ENCODE measurements around the gene NT5E.

DNA sequence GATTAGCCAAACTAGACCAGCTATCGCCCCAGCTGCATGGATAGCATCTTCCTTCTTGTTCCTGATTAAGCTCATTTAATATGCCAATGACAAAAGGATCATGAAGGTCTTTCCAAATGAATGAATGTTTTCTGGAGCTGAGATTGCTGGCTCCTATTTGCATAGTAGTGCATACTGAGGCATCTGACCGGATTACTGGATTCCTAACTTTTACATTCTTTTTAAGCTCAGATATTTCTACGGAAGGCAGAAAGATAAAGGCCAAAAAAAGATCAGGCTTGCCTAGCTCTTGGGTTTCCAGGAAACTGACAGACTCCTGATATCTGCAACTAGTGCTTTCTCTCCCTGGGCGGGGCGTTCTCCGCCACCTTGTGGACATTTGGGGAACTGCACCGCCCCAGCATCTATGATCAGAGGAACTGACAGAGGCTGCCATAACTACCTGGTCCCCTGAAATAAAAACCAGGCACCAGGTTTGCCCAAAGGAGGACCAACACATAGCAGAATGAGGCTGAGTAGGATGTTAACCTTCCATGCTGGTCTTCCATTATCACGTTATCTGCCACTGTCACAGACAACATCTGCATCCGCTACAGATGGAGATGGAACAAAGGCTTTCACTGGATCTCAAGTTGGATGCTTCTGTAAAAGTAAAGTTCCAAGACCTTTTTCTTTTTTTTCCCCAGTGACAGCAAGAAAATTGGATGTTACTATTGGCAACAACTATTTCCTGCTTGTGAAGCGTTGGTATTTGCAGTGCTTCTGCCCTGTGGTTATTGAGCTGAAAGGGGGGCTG is 33.2 kb downstream of the NT5E start:
- TF ChIP-seq, protein P1, sequence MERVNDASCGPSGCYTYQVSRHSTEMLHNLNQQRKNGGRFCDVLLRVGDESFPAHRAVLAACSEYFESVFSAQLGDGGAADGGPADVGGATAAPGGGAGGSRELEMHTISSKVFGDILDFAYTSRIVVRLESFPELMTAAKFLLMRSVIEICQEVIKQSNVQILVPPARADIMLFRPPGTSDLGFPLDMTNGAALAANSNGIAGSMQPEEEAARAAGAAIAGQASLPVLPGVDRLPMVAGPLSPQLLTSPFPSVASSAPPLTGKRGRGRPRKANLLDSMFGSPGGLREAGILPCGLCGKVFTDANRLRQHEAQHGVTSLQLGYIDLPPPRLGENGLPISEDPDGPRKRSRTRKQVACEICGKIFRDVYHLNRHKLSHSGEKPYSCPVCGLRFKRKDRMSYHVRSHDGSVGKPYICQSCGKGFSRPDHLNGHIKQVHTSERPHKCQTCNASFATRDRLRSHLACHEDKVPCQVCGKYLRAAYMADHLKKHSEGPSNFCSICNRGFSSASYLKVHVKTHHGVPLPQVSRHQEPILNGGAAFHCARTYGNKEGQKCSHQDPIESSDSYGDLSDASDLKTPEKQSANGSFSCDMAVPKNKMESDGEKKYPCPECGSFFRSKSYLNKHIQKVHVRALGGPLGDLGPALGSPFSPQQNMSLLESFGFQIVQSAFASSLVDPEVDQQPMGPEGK (CRISPR knock-in tag; IDR thresholded peaks at IDR 0.05; ENCODE audit: borderline replicate concordance): no peak
- TF ChIP-seq SNAI2 (CRISPR knock-in tag; IDR thresholded peaks at IDR 0.05): no peak
- no peak for TF ChIP-seq ZFP30 (CRISPR knock-in tag; IDR thresholded peaks at IDR 0.05)
- TF ChIP-seq TCF4 (CRISPR knock-in tag; IDR thresholded peaks at IDR 0.05; ENCODE audit: borderline replicate concordance): no peak
- TF ChIP-seq ZC3H10 (CRISPR knock-in tag; IDR thresholded peaks at IDR 0.05): no peak
- TF ChIP-seq GLIS3 (CRISPR knock-in tag; IDR thresholded peaks at IDR 0.05): no peak
- TF ChIP-seq CSDC2 (CRISPR knock-in tag; IDR thresholded peaks at IDR 0.05): no peak
- TF ChIP-seq, protein P2, sequence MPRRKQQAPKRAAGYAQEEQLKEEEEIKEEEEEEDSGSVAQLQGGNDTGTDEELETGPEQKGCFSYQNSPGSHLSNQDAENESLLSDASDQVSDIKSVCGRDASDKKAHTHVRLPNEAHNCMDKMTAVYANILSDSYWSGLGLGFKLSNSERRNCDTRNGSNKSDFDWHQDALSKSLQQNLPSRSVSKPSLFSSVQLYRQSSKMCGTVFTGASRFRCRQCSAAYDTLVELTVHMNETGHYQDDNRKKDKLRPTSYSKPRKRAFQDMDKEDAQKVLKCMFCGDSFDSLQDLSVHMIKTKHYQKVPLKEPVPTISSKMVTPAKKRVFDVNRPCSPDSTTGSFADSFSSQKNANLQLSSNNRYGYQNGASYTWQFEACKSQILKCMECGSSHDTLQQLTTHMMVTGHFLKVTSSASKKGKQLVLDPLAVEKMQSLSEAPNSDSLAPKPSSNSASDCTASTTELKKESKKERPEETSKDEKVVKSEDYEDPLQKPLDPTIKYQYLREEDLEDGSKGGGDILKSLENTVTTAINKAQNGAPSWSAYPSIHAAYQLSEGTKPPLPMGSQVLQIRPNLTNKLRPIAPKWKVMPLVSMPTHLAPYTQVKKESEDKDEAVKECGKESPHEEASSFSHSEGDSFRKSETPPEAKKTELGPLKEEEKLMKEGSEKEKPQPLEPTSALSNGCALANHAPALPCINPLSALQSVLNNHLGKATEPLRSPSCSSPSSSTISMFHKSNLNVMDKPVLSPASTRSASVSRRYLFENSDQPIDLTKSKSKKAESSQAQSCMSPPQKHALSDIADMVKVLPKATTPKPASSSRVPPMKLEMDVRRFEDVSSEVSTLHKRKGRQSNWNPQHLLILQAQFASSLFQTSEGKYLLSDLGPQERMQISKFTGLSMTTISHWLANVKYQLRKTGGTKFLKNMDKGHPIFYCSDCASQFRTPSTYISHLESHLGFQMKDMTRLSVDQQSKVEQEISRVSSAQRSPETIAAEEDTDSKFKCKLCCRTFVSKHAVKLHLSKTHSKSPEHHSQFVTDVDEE (CRISPR knock-in tag; IDR thresholded peaks at IDR 0.05): no peak
- no peak for TF ChIP-seq RARB (CRISPR knock-in tag; IDR thresholded peaks at IDR 0.05)
- TF ChIP-seq ARNTL (CRISPR knock-in tag; IDR thresholded peaks at IDR 0.05; ENCODE audit: borderline replicate concordance, low read depth): no peak
